Activated T-cell treated with anti-CD3 and anti-CD28 coated beads, Interleukin-2, amount 50 U/mL, for 24 hours (primary cell): ENCODE measurements around the gene HMGCS2.
"Not testable (repeated sequence)": the region's sequence is repeated elsewhere in the genome, so short reads cannot be mapped to it uniquely, and the experiment has no call there.

ENCODE experiments used
- DNase-seq: peaks from one replicate; pipeline ENCODE4 v3.0.0-alpha.2; 2020
- H3K27ac Mint-ChIP-seq: 2 replicates; pipeline ENCODE4 v1.8.0; 2020; ENCODE audit warnings: mild to moderate bottlenecking, mixed read lengths
- H3K27me3 Mint-ChIP-seq: 2 replicates; pipeline ENCODE4 v1.8.0; 2020; ENCODE audit warnings: mixed read lengths
- H3K36me3 Mint-ChIP-seq: 2 replicates; pipeline ENCODE4 v1.8.0; 2020; ENCODE audit warnings: low read depth, mixed read lengths
- H3K4me1 Mint-ChIP-seq: 2 replicates; pipeline ENCODE4 v1.8.0; 2020; ENCODE audit warnings: low read depth, mixed read lengths
- H3K4me3 Mint-ChIP-seq: 2 replicates; pipeline ENCODE4 v1.8.0; 2020; ENCODE audit warnings: mild to moderate bottlenecking, moderate library complexity, mixed read lengths
- H3K9me3 Mint-ChIP-seq: 2 replicates; pipeline ENCODE4 v1.8.0; 2020; ENCODE audit warnings: mixed read lengths

The HMGCS2 gene

GRCh38 chr1:119797606-119798005, 28.9 kb upstream of the HMGCS2 start:
- Mint-ChIP-seq H3K36me3 (no peaks in the 10 kb centered on the region), H3K27ac (no peak overlapping the region), H3K27me3 (no peaks in the 10 kb centered on the region), H3K4me3 (no peak overlapping the region), H3K9me3 (no peaks in the 10 kb centered on the region), H3K4me1 (peaks cover 15% of the 10 kb centered on the region)
- no peak for DNase-seq

GRCh38 chr1:119797162-119797561, 28.5 kb upstream of the HMGCS2 start:
- Mint-ChIP-seq H3K4me1 (peaks cover 15% of the 10 kb centered on the region), H3K36me3 (no peaks in the 10 kb centered on the region), H3K9me3 (no peaks in the 10 kb centered on the region), H3K27me3 (no peaks in the 10 kb centered on the region), H3K27ac (no peak overlapping the region), H3K4me3 (no peak overlapping the region)
- no peak for DNase-seq

DNA sequence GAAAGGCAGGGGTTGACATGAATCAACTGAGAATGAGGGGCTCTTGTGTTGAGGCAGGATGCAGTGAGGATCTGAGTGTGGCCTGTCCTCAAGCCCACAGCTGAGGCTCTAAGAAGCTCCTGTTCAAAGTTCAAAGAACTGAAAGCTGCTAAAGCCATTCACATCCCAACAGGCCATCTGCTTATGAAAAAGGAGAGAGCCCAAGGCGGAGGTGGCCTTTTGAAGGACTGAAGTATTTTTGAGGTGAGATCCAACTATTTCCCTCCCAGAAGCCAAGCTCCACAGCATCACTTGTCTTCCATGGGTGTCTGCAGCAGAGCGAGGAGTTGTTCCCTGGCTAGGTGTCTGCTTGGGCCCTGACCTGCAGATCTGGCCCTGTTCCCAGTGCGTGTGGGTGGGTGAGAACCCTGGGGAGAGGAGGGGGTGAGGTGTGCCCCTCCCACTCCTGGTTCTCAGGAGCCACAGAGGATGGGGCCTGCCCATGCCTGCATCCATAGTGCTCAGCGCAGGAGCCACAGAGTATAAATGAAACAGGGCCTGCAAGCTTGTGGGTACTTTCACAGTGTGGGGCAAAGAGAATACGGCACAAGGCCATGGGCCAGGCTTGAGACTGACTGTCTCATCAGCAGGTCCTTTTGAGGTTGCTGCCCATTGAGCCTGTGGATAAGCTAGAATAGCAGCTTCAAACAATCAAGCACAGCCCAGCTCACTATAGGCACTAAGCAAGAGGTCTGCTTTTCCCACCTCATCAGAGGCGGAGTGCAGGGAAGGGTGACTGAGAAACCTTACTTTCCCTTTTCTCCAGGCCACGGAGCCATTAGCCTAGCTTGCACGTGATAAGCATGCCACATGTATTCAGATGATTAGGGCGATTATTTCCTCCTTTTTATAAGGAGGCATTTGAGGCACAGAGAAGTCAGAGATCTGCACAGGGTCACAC, 26.8 kb upstream of the HMGCS2 start:
- H3K27ac Mint-ChIP-seq: no peak overlapping the region

DNA sequence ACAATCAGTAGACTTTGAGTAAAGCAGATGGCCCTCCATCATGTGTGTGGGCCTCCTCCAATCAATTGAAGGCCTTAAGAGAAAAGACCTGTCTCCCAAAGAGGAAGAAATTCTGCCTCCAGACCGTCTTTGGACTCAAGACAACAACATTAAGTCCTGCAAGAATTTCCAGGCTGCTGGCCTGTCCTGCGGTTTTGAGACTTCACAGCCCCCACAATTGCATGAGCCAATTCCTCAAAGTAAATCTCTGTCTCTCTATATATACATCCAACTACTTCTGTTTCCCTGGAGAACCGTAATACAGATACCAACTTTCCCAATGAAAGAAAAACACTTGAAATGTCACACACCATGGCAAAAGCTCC, 26.2 kb upstream of the HMGCS2 start:
- peaks cover 2% of the 10 kb centered on the region for H3K27me3 Mint-ChIP-seq
- no peaks in the 10 kb centered on the region for H3K9me3 Mint-ChIP-seq
- no peak overlapping the region for H3K4me3 Mint-ChIP-seq
- H3K36me3 Mint-ChIP-seq: no peaks in the 10 kb centered on the region
- peaks cover 10% of the 10 kb centered on the region for H3K4me1 Mint-ChIP-seq
- H3K27ac Mint-ChIP-seq: no peak overlapping the region
- DNase-seq: no peak

More for the DNA sequence above, 26.8 kb upstream of the HMGCS2 start:
- Mint-ChIP-seq H3K36me3 (no peaks in the 10 kb centered on the region), H3K27me3 (no peaks in the 10 kb centered on the region), H3K9me3 (no peaks in the 10 kb centered on the region), H3K4me3 (no peak overlapping the region), H3K4me1 (peaks cover 15% of the 10 kb centered on the region)
- DNase-seq: no peak

DNA sequence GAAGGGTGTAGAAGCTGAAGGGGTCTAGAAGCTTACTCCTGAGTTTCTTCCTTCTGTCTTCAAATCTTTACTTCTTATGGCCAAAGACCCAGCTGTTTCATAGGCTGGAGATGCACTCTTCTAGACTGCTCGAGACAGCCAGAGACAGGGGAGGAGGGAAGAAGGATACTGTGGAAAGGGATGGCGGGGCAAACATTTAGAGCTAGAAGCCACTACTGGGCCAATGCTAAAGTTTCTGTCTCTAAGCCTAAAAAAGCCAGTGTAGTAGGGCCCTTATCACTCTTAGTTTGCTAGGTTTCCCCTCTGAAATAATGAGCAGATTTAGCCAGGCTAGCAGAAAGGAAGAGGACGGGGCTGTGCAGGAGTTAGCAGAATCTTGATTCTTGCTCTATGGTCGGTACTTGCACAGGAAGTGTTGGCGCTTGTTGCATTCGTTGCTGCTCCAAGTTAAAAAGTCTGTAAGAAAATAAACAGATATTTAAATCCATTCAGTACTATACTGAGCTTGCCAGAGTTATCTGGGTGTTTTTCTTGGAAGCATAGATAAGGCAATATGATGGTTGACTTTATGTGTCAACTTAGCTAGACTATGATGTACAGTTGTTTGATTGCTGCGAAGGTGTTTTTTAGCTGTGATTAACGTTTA, 25.6 kb upstream of the HMGCS2 start:
- Mint-ChIP-seq H3K27me3 (peaks cover 2% of the 10 kb centered on the region), H3K4me3 (no peak overlapping the region), H3K27ac (no peak overlapping the region)

DNA sequence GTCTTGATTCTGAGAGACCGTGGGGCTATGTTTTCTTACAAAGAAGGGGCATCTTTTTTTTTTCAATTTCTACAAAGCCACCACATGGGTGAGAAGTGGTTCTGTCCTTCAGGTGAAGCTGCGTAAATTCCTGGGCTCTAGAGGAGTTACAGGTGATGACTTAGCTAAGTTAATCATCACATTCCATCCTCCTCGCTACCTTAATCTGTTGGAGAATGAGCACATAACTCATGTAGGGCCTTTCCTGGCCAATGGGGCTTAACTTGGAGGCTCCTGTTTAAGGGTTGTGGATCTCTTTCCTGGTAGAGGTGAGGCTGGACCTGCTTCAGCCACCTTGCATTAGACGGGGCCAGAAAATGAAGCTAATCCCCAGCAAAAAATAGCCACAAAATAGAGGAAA, 22.7 kb upstream of the HMGCS2 start:
- H3K27me3 Mint-ChIP-seq: peaks cover 2% of the 10 kb centered on the region
- no peaks in the 10 kb centered on the region for H3K36me3 Mint-ChIP-seq
- no peak overlapping the region for H3K27ac Mint-ChIP-seq
- H3K4me1 Mint-ChIP-seq: peaks cover 3% of the 10 kb centered on the region
- H3K9me3 Mint-ChIP-seq: no peaks in the 10 kb centered on the region
- no peak for DNase-seq
- H3K4me3 Mint-ChIP-seq: no peak overlapping the region

More for the DNA sequence above, 25.6 kb upstream of the HMGCS2 start:
- no peak for DNase-seq
- H3K36me3 Mint-ChIP-seq: no peaks in the 10 kb centered on the region
- H3K4me1 Mint-ChIP-seq: peaks cover 7% of the 10 kb centered on the region
- H3K9me3 Mint-ChIP-seq: no peaks in the 10 kb centered on the region

DNA sequence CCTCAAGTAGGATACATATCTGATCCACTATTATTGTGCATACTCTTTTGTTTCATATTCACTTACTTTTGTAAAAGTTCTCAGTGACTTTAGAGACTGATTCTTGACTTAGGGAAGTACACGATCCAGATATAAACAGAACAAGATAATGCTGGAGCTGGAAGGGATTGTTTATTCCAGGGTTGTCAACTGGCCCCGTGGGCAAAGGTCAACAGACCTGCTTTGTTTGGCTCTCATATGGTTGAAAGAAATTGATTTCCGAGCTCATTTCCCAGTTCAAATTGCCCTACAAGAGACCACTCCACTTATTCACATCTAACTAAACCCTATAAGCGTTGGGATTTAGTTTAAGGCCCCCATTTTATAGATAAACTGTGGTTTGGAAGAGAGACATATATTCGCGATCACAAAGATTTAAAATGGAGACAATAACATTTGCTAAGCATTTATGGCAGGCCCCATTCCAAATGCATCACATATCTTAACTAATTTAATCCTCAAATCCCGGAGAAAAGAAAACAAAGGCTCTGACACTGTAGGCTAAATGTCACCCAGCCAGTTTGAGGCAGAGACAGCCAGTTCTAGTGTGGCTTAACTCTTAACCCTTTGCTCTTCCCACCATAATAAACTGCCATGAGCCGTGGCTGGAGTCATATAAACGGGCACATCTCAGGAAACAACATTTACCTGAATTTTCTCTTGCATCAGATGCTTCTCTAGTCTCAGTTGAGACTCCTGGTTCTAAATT, 21.9 kb upstream of the HMGCS2 start:
- H3K36me3 Mint-ChIP-seq: no peaks in the 10 kb centered on the region
- DNase-seq: no peak
- H3K27ac Mint-ChIP-seq: no peak overlapping the region
- no peaks in the 10 kb centered on the region for H3K9me3 Mint-ChIP-seq
- peaks cover 8% of the 10 kb centered on the region for H3K4me1 Mint-ChIP-seq
- H3K27me3 Mint-ChIP-seq: peaks cover 3% of the 10 kb centered on the region
- no peak overlapping the region for H3K4me3 Mint-ChIP-seq

DNA sequence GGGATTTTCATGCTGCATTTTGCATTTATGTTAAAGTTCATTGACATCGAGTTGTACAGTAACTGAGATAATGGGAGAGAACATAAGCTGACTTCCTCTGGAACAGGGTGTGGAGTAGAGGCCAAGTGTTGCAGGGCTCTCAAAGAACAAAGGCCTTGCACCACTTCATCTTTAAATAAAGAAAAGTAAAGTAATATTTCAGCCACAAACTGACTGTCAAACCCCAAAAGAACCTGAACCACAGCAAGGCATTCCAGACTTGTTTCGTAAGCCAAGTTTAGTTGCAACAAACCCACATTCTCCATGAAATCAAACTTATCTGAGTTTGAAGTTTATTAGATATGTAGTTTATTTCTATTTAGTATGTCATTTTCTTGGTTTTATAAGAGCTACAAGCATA, 19.1 kb upstream of the HMGCS2 start:
- Mint-ChIP-seq H3K27ac (no peak overlapping the region), H3K4me3 (no peak overlapping the region), H3K27me3 (peaks cover 14% of the 10 kb centered on the region), H3K36me3 (no peaks in the 10 kb centered on the region), H3K9me3 (no peaks in the 10 kb centered on the region), H3K4me1 (peaks cover 16% of the 10 kb centered on the region)
- no peak for DNase-seq

DNA sequence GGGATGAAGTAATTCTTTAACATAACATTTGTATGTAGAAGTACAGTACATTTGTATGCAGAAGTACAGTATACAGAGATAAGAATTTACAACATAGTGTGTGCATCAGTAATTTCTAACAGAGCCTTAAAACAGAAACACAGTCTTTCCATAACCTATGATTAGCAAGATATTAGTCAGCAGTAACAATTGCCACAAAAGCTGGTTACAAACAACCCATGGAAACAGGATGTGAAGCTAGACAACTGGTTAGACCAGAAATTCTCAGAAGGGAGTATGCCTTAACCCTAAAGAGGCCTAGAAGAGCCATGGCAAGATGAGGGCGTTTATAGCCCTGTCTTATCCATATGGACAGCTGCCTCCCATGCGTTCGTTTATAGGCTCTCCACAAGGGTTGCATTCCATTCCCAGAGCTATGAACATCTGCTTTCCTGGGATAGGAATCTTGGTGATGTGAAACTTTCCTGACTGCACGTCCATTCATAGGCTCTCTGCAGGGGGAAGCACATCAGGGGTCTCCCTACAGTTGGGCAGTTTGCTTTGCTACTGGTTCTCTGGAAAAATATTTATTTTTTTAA, 17.9 kb upstream of the HMGCS2 start:
- DNase-seq, H3K36me3 Mint-ChIP-seq, H3K27ac Mint-ChIP-seq, H3K4me3 Mint-ChIP-seq, H3K9me3 Mint-ChIP-seq: not testable (repeated sequence)
- H3K27me3 Mint-ChIP-seq: peaks cover 18% of the 10 kb centered on the region
- peaks cover 16% of the 10 kb centered on the region for H3K4me1 Mint-ChIP-seq

DNA sequence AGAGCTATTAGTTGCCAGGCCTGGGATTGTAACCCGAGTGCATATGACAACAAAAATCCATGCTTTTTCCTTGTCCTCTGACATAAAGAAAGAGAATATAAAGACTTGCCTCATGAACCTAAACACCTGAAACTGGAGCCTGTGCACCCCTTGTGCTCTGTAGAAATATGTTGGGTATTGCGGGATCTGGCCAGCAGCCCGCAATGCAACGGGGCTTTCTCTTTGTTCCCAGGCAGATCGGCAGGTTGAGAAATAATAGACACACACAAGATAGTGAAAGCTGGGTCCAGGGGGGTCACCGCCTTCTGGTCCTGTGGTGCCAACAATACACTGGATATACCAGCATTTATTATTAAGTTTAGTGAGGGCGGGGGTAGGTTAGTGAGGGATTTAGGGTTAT, 17.3 kb upstream of the HMGCS2 start:
- not testable (repeated sequence) for H3K36me3 Mint-ChIP-seq, H3K4me3 Mint-ChIP-seq, DNase-seq, H3K27ac Mint-ChIP-seq, H3K9me3 Mint-ChIP-seq
- H3K4me1 Mint-ChIP-seq: peaks cover 16% of the 10 kb centered on the region
- H3K27me3 Mint-ChIP-seq: peaks cover 18% of the 10 kb centered on the region

- Mint-ChIP-seq H3K4me3 (no peak overlapping the region), H3K27me3 (peaks cover 15% of the 10 kb centered on the region), H3K4me1 (peaks cover 16% of the 10 kb centered on the region), H3K36me3 (no peaks in the 10 kb centered on the region), H3K27ac (no peak overlapping the region), H3K9me3 (no peaks in the 10 kb centered on the region)
- no peak for DNase-seq
These were observed 15.6 kb upstream of the HMGCS2 start for GRCh38 chr1:119784191-119784781.

DNA sequence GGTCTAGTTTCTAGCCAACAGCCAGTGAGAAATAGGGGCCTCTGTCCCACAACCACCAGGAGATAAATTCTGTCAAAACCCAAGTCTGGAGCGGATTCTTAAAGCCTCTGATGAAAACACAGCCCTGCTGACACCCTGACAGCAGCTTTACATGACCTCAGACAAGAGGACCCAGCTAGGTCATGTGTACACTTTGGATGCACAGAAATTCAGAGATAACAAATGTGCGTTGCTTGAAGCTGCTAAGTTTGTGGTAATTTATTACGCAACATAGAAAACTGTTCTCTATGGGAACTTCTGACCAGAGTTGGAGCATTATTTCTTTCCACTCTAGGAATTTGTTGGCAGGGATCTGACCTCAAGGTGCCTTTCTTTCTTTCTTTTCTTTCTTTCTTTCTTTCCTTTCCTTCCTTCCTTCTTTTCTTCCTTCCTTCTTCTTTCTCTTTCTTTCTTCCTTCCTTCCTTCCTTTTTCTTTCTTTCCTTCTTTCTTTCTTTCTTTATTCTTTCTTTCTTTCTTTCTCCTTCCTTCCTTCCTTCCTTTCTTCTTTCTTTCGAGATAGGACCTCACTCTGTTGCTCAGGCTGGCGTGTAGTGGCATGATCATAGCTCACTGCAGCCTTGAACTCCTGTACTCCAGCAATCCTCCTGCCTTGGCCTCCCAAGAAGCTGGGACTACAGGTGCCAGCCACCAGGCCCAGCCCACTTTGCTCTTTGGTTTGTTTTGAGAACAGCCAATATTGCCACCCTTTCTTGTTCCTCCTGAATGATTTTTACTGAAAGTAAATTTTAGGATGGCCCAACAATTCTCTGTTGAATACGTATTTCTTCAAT, 14.9 kb upstream of the HMGCS2 start:
- Mint-ChIP-seq H3K27me3 (peaks cover 15% of the 10 kb centered on the region), H3K27ac (no peak overlapping the region), H3K36me3 (no peaks in the 10 kb centered on the region), H3K4me3 (no peak overlapping the region), H3K9me3 (no peaks in the 10 kb centered on the region), H3K4me1 (peaks cover 16% of the 10 kb centered on the region)
- no peak for DNase-seq

GRCh38 chr1:119782631-119783325, 14.1 kb upstream of the HMGCS2 start:
- Mint-ChIP-seq H3K4me3 (no peak overlapping the region), H3K27ac (no peak overlapping the region), H3K4me1 (peaks cover 16% of the 10 kb centered on the region), H3K27me3 (peaks cover 15% of the 10 kb centered on the region), H3K9me3 (no peaks in the 10 kb centered on the region), H3K36me3 (no peaks in the 10 kb centered on the region)
- no peak for DNase-seq
